ENCODE data around the gene GTF2IRD1.

Gene GTF2IRD1

DNA sequence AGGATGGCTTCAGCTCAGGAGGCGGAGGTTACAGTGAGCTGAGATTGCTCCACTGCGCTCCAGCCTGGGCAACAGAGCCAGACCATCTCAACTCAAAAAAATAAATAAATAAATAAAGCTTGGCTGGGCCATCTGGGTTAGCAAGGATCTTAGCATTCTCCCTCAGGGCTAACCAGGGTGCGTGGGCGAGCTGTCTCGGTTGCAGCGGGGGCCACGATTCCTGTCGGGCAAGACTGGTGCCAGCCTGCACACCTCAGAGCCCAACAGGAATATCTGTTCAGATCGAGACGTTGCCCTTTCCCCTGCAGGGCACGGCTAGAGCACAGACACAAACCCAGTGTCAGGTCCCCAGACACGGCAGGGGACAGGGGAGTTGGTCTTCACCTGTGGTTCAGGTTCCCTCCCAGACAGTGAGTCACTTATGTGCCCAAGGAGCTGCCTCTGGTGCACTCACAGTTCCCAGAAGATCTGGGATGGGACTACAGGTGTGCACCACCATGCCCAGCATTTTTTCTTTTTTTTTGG, 128.3 kb downstream of the GTF2IRD1 start:
- no peak for DNase-seq (ENCODE audit: low read depth)
- TF ChIP-seq, protein P1, sequence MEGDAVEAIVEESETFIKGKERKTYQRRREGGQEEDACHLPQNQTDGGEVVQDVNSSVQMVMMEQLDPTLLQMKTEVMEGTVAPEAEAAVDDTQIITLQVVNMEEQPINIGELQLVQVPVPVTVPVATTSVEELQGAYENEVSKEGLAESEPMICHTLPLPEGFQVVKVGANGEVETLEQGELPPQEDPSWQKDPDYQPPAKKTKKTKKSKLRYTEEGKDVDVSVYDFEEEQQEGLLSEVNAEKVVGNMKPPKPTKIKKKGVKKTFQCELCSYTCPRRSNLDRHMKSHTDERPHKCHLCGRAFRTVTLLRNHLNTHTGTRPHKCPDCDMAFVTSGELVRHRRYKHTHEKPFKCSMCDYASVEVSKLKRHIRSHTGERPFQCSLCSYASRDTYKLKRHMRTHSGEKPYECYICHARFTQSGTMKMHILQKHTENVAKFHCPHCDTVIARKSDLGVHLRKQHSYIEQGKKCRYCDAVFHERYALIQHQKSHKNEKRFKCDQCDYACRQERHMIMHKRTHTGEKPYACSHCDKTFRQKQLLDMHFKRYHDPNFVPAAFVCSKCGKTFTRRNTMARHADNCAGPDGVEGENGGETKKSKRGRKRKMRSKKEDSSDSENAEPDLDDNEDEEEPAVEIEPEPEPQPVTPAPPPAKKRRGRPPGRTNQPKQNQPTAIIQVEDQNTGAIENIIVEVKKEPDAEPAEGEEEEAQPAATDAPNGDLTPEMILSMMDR (IDR thresholded peaks at IDR 0.05; ENCODE audit: low read depth, low read length) = no peak
- TF ChIP-seq POLR2A (IDR thresholded peaks at IDR 0.05; ENCODE audit: extremely low read depth, insufficient read length) (no peak), MYC (IDR thresholded peaks at IDR 0.05; ENCODE audit: low read depth, low read length) (no peak)
- TF ChIP-seq, protein P2, sequence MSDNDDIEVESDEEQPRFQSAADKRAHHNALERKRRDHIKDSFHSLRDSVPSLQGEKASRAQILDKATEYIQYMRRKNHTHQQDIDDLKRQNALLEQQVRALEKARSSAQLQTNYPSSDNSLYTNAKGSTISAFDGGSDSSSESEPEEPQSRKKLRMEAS (IDR thresholded peaks at IDR 0.05; ENCODE audit: low read depth, low read length) = no peak
- no peak overlapping the region for H3K4me3 ChIP-seq (ENCODE audit: low read depth, low read length)

DNA sequence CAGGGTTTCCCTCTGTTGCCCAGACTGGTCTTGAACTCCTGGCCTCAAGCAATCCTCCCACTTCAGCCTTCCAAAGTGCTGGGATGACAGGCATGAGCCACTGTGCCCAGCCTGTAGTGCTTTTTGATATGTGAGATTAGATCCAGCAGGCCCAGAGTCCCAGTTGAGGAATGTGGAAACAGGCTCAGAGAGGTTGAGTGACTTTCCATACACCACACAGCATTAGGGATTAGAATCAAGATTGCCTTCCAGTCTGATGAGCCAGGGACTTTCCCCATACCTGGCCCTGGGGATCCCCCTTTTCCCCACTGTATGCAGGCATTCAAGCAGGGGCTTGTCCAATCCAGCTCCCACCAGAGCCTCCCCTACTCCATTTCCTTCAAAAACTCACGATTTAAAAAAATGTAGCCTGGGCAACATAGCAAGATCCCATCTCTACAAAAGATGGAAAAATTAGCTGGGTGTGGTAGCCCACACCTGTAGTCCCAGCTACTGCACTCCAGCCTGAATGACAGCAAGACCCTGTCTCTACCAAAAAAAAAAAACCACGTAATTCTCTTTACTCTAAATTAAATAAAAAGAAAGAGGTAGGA, 128.8 kb downstream of the GTF2IRD1 start:
- TF ChIP-seq MYC (IDR thresholded peaks at IDR 0.05; ENCODE audit: low read depth, low read length) (no peak), POLR2A (IDR thresholded peaks at IDR 0.05; ENCODE audit: extremely low read depth, insufficient read length) (no peak)
- TF ChIP-seq, protein P1 (IDR thresholded peaks at IDR 0.05; ENCODE audit: low read depth, low read length) = no peak
- TF ChIP-seq, protein P2 (IDR thresholded peaks at IDR 0.05; ENCODE audit: low read depth, low read length) = no peak
- H3K4me3 ChIP-seq (ENCODE audit: low read depth, low read length) = no peak overlapping the region
- DNase-seq (ENCODE audit: low read depth) = no peak

DNA sequence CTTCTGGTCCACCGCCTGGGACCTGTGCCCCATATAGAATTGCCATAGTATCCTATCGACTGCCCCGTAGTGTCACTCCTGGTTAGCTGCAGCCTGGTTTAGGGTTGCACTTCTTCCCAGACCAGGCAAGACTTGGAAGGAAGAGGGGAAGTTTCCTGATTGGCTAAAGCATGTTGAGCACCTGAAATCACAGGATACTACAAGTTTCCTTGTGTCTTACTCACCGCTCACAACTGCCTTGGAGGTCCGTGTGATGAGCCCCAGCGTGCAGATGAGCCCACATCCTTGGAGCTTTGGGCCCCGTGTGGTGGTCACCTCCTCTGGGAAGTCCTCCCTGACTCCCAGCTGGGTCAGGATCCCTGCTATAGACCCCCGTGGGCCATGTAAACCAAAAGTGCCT, 129.9 kb downstream of the GTF2IRD1 start:
- no peak for TF ChIP-seq POLR2A (IDR thresholded peaks at IDR 0.05; ENCODE audit: extremely low read depth, insufficient read length)
- TF ChIP-seq, protein P2 (IDR thresholded peaks at IDR 0.05; ENCODE audit: low read depth, low read length) = no peak
- no peak for TF ChIP-seq MYC (IDR thresholded peaks at IDR 0.05; ENCODE audit: low read depth, low read length)
- TF ChIP-seq, protein P1 (IDR thresholded peaks at IDR 0.05; ENCODE audit: low read depth, low read length) = no peak
- H3K4me3 ChIP-seq (ENCODE audit: low read depth, low read length) = no peak overlapping the region

DNA sequence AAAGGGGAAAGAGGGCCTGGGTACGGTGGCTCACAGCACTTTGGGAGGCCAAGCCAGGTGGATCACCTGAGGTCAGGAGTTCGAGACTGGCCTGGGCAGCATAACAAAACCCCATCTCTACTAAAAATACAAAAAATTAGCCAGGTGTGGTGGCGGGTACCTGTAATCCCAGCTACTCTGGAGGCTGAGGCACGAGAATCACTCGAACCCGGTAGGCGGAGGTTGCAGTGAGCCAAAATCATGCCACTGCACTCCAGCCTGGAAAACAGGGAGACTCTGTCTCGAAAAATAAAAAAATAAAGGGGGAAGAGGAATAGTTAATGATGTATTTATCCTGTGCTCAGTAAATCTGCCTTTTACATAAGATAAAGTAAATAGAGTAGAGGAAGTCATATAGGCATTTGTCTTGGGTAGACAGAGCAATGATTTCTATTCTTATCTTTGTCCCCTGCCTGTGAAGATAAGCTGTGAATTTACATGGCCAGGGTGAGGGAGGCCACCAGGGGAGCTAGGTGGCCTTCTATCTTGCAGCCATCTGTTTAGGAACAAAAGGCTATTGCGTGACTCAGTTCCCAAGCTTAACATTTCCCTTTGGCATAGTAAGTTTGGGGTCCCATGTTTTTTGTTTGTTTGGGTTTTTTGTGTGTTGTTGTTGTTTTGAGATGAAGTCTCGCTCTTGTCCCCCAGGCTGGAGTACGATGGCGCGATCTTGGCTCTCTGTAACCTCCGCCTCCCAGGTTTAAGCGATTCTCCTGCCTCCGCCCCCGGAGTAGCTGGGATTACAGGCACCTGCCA, 130.7 kb downstream of the GTF2IRD1 start:
- DNase-seq (ENCODE audit: low read depth) = peak; percentile 44
- no peak overlapping the region for H3K4me3 ChIP-seq (ENCODE audit: low read depth, low read length)
- TF ChIP-seq POLR2A (IDR thresholded peaks at IDR 0.05; ENCODE audit: extremely low read depth, insufficient read length) (no peak), MYC (IDR thresholded peaks at IDR 0.05; ENCODE audit: low read depth, low read length) (no peak)
- TF ChIP-seq, protein P1 (IDR thresholded peaks at IDR 0.05; ENCODE audit: low read depth, low read length) = no peak
- TF ChIP-seq, protein P2 (IDR thresholded peaks at IDR 0.05; ENCODE audit: low read depth, low read length) = no peak

More for the DNA sequence above, 129.9 kb downstream of the GTF2IRD1 start:
- no peak for DNase-seq (ENCODE audit: low read depth)

DNA sequence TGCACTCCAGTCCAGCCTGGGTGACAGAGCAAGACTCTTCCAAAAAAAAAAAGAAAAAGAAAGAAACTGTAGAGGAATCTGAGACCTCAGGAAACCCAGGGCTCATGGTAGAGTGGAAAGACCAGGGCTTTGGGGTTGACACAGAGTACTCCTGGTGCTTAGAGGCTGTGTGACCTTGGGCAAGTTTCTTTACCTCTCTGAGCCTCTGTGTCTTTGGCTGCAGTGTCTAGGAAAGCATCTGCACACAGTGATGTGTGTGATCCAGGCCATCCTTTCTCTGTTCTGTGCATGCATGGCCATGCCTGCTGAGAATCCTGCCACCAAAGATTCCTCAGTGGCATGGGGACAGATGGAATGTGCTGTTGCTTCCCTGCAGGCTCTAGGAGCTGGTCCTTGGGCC, 132.1 kb downstream of the GTF2IRD1 start:
- DNase-seq (ENCODE audit: low read depth) = no peak
- no peak overlapping the region for H3K4me3 ChIP-seq (ENCODE audit: low read depth, low read length)
- TF ChIP-seq POLR2A (IDR thresholded peaks at IDR 0.05; ENCODE audit: extremely low read depth, insufficient read length) = no peak

Measured in NB4 (cell line).